Tibial artery (tissue), 4 donors: Measurements from ENCODE around the gene MBD3L2.
A peak's percentile ranks its signal among the peaks of the same experiment; 100 is the strongest.

Source experiments
- DNase-seq, 2 donors: peaks; one replicate each; pipeline ENCODE4 v3.0.0-alpha.2; 2019
- H3K27ac ChIP-seq, 2 donors: fragments of 200-600 bp; sonication (generic) in 1 of 2; 1 replicate in 1 of 2; 2 replicates in 1 of 2; pipeline ENCODE4 v1.5.1; 2018 to 2019; ENCODE audit warnings: mild to moderate bottlenecking in 1 of 2
- H3K27me3 ChIP-seq, 2 donors: fragments of 200-600 bp; sonication (generic) in 1 of 2; one replicate each; pipeline versions ENCODE4 v1.5.1 to v1.6.0; 2016 to 2019
- H3K36me3 ChIP-seq, 3 donors: fragments of 200-600 bp; sonication (generic) in 2 of 3; one replicate each; pipeline ENCODE4 v1.5.1; 2016 to 2019; ENCODE audit warnings: mild to moderate bottlenecking in 2 of 3
- H3K4me1 ChIP-seq, 4 donors: fragments of 200-600 bp; sonication (generic) in 2 of 4; 1 replicate in 3 of 4; 2 replicates in 1 of 4; pipeline ENCODE4 v1.5.1; 2016 to 2019
- H3K4me3 ChIP-seq, 2 donors: fragments of 200-600 bp; sonication (generic) in 1 of 2; 1 replicate in 1 of 2; 2 replicates in 1 of 2; pipeline ENCODE4 v1.5.1; 2018 to 2019; ENCODE audit warnings: mild to moderate bottlenecking in 2 of 2
- H3K9me3 ChIP-seq, 3 donors: fragments of 200-600 bp; sonication (generic) in 1 of 3; one replicate each; pipeline ENCODE4 v1.5.1; 2016 to 2019
- intact Hi-C: fragments of 100-400 bp; cut with DNase I; formaldehyde crosslinking; loops from one replicate; pipeline ENCODE4 v1.15.0; 2023; ENCODE audit warnings: low total_unique reads
- TF ChIP-seq, protein P1 (sequence below), 2 experiments: fragments of 200-600 bp in 1 of 2; fragments of 450-650 bp in 1 of 2; IDR thresholded peaks; one replicate each; pipeline ENCODE4 v1.5.1; 2017 to 2019; ENCODE audit warnings: antibody characterized with exemption in 2 of 2, mild to moderate bottlenecking in 1 of 2, moderate library complexity in 1 of 2

The MBD3L2 gene

DNA sequence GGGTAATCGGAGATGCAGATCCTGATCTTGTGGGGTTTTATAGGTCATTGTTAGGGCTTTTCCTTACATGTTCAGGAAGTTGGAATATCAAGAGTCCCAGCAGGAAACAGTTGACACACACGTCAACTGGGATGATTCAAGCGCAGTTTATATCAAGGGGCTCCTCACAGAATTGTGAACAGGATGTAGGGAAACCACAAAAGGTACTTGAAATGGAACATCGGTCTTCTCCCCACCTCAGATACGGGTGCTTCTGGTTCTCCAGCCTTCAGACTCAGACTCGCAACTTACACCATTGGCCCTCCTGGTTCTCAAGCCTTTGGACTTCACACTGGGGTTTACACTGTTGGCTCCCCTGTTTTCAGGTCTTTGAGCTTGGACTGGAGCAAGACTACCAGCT, 39.9 kb downstream of the MBD3L2 start:
- TF ChIP-seq, protein P1, sequence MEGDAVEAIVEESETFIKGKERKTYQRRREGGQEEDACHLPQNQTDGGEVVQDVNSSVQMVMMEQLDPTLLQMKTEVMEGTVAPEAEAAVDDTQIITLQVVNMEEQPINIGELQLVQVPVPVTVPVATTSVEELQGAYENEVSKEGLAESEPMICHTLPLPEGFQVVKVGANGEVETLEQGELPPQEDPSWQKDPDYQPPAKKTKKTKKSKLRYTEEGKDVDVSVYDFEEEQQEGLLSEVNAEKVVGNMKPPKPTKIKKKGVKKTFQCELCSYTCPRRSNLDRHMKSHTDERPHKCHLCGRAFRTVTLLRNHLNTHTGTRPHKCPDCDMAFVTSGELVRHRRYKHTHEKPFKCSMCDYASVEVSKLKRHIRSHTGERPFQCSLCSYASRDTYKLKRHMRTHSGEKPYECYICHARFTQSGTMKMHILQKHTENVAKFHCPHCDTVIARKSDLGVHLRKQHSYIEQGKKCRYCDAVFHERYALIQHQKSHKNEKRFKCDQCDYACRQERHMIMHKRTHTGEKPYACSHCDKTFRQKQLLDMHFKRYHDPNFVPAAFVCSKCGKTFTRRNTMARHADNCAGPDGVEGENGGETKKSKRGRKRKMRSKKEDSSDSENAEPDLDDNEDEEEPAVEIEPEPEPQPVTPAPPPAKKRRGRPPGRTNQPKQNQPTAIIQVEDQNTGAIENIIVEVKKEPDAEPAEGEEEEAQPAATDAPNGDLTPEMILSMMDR (IDR thresholded peaks at IDR 0.05) = no peak
- H3K27me3 ChIP-seq = no peaks in the 10 kb centered on the region
- peaks cover 20 to 90% (median 53%) of the 10 kb centered on the region in 3 donors for H3K9me3 ChIP-seq
- intact Hi-C loops = no loop called here
- peaks cover 39 to 59% (median 50%) of the 10 kb centered on the region in 3 donors for H3K36me3 ChIP-seq
- H3K27ac ChIP-seq = no peak overlapping the region
- no peak overlapping the region for H3K4me3 ChIP-seq
- DNase-seq = no peak
- H3K4me1 ChIP-seq = no peaks in the 10 kb centered on the region

DNA sequence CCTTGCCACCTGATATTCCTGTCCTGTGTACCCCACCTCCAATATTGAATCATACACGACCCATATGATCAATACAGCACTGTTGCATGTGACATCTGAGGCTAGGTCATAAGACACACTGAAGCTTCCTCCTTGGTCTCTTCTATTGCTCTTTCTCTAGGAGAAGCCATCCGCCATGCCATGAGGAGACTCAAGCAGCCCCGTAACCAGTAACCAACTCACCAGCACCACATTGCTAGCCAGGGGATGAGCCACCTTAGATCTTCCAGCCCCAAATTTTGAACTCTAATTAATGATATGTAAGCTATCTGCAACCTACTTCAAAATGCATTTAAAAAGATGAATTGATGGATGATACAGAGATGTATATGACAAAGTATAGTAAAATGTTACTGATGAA, 49.0 kb downstream of the MBD3L2 start:
- DNase-seq = no peak
- Histone ChIP-seq H3K4me1 (peaks cover 0 to 7% (median 0%) of the 10 kb centered on the region in 4 donors), H3K36me3 (no peaks in the 10 kb centered on the region), H3K4me3 (peak overlapping the region in 1 of 2 donors; percentile 52), H3K27ac (peak overlapping the region in 1 of 2 donors; percentile 90), H3K9me3 (peaks cover 5 to 9% (median 6%) of the 10 kb centered on the region in 3 donors), H3K27me3 (no peaks in the 10 kb centered on the region)
- TF ChIP-seq, protein P1 (IDR thresholded peaks at IDR 0.05) = no peak
- intact Hi-C loops = loop anchor here (5.0 kb wide), 1 partner anchor 584 kb away; the partner anchor contains the start of gene TRAPPC5

DNA sequence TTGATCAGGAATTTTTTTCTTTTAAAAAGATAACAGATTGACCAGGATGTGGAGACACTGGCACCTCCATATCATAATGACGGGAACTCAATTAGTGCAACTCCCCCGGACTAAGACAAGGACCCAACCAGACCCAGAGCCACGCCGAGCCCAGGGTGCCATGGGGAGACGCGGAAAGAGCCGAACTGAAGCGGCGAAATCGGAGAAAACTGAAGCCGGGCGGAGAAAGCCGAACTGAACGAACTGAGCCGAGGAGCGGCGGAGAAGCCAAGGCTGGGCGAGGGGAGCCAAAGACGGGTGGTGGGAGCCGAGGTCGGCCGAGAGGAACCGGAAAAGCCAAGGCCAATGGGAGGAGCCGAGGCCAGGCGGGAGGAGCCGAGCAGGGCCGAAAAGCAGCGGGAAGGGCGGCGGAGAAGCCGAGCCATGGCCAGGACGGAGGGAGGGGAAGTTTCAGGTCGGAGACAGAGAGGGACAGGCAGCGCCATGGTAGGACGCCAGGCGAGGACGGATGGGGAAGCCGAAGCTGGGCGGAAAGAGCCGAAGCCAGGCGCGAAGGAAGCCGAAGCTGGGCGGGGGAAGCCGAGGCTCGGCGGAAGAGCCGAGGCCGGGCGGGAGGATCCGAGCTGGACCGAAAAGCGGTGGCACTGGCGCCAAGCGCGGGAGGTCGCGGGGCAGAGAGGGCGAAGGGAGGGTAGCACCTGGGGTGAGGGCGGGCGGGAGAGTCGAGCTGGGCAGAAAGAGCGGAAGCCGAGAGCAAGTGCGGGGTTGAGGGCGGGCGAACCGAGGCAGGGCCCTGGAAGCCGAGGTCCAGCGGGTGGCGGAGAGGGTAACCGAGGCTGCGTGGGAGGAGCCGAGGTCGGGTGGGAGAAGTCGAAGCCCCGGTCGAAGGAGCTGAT, 49.8 kb downstream of the MBD3L2 start:
- TF ChIP-seq, protein P1 (IDR thresholded peaks at IDR 0.05) = no peak
- peak; percentile 88 to 96 for DNase-seq
- H3K27me3 ChIP-seq = no peaks in the 10 kb centered on the region
- H3K36me3 ChIP-seq = no peaks in the 10 kb centered on the region
- peak overlapping the region; percentile 52 to 61 for H3K4me3 ChIP-seq
- H3K27ac ChIP-seq = peak overlapping the region; percentile 86 to 90
- peaks cover 0 to 7% (median 0%) of the 10 kb centered on the region in 4 donors for H3K4me1 ChIP-seq
- intact Hi-C loops = loop anchor here (5.0 kb wide), 1 partner anchor 583 kb away; the partner anchor contains the start of gene TRAPPC5
- H3K9me3 ChIP-seq = peaks cover 3 to 9% (median 5%) of the 10 kb centered on the region in 3 donors

DNA sequence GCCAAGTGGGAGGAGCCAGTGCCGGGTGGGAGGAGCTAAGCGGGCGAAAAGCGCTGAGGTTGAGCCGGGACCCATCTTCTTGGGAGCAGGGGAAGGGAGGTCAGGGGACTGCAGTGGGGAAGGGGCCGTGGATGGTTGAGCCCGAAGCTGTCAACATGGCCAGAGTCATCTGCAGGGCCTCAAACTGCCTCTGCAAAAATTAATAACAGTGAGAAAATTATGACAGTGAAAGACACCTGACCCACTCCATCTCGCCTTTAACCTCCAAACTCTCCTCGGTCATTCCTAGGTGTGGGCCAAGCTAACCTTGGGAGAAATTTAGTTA, 50.4 kb downstream of the MBD3L2 start:
- Histone ChIP-seq H3K36me3 (no peaks in the 10 kb centered on the region), H3K9me3 (peaks cover 0 to 7% (median 5%) of the 10 kb centered on the region in 3 donors), H3K4me1 (peaks cover 0 to 7% (median 0%) of the 10 kb centered on the region in 4 donors), H3K4me3 (peak overlapping the region; percentile 52 to 61), H3K27me3 (no peaks in the 10 kb centered on the region), H3K27ac (peak overlapping the region; percentile 86 to 90)
- intact Hi-C loops = loop anchor here (5.0 kb wide), 1 partner anchor 583 kb away; the partner anchor contains the start of gene TRAPPC5
- DNase-seq = no peak
- TF ChIP-seq, protein P1 (IDR thresholded peaks at IDR 0.05) = no peak
